K562 (cell line): ENCODE results near the gene DIS3L2. TPM values are rescaled to one million over a fixed set of nuclear protein-coding genes. Genes with fewer than 3 reads are reported as not detected.

ENCODE experiments used
- ATAC-seq: fragments of 200-7000 bp; cut with Tn5 transposase; 3 replicates; pipeline ENCODE4 v1.9.1; 2020; ENCODE audit warnings: moderate library complexity
- BruUV-seq: library from RNA; stranded (reverse); fragments of 400-500 nt; replicated peaks from 2 replicates; lab custom pipeline; 2021; lab: Mats Ljungman, UMichigan
- CTCF ChIA-PET: fragments of 300-600 bp; formaldehyde crosslinking; extraction: SDS; loops from one replicate; lab custom pipeline; 2021; ENCODE audit warnings: low intra/inter-chr PET ratio; lab: Yijun Ruan, JAX
- POLR2A ChIA-PET: fragments of 300-600, 350-650 bp; sonication (Branson Sonifier 250); formaldehyde crosslinking; extraction: SDS; loops from one replicate; lab custom pipeline; 2021; ENCODE audit warnings: antibody characterized with exemption, inconsistent platforms; lab: Yijun Ruan, JAX
- DNase-seq, 4 experiments: peaks; one replicate each; pipeline versions ENCODE4 v3.0.0 to v3.0.0-alpha.2; 2011 to 2018; ENCODE audit warnings: low spot score in 3 of 4, mixed read lengths in 3 of 4; ENCODE audit errors: extremely low read depth in 1 of 4
- FAIRE-seq: peaks from 2 replicates; lab custom pipeline; 2011; peaks lifted over from hg19 to GRCh38; lab: Jason Lieb, UNC
- H2AFZ ChIP-seq: 2 replicates; pipeline ENCODE4 v1.6.0; 2011; ENCODE audit warnings: low read depth, low read length, control low read depth, inconsistent platforms
- H3K27ac ChIP-seq: fragments of 200-600 bp; 3 replicates; pipeline ENCODE4 v1.8.0; 2011; ENCODE audit warnings: low read depth, mild to moderate bottlenecking, control low read depth, inconsistent platforms, low read length, moderate library complexity, mixed read lengths; ENCODE audit errors: extremely low read depth
- H3K27me3 ChIP-seq, 2 experiments: fragments of 300-600 bp in 1 of 2; 2 replicates in 1 of 2; 3 replicates in 1 of 2; pipeline versions ENCODE4 v1.6.0 to v1.8.0; 2011; ENCODE audit warnings: inconsistent platforms in 2 of 2, low read length in 2 of 2, mild to moderate bottlenecking in 1 of 2, mixed read lengths in 1 of 2, moderate library complexity in 1 of 2; ENCODE audit not compliant: control insufficient read depth in 2 of 2, insufficient read depth in 2 of 2
- H3K36me3 ChIP-seq: fragments of 300-600 bp; 3 replicates; pipeline ENCODE4 v1.8.0; 2011; ENCODE audit warnings: mild to moderate bottlenecking, low read length, inconsistent platforms; ENCODE audit not compliant: control insufficient read depth, insufficient read depth
- H3K4me1 ChIP-seq, 2 experiments: fragments of 200-600 bp in 1 of 2; replicated peaks in 1 of 2; 2 replicates in 1 of 2; 3 replicates in 1 of 2; pipeline versions ENCODE4 v1.5.1 to v1.8.0; 2011; ENCODE audit warnings: inconsistent platforms in 2 of 2, low read length in 2 of 2, mild to moderate bottlenecking in 1 of 2, mixed read lengths in 1 of 2, moderate library complexity in 1 of 2; ENCODE audit not compliant: control insufficient read depth in 2 of 2, insufficient read depth in 2 of 2
- H3K4me2 ChIP-seq: 2 replicates; pipeline ENCODE4 v1.6.1; 2011; ENCODE audit warnings: low read length, control low read depth, inconsistent platforms, mixed read lengths; ENCODE audit not compliant: insufficient read depth
- H3K4me3 ChIP-seq: fragments of 200-600 bp; sonication (generic), shearing (Covaris generic); 2 replicates; pipeline ENCODE4 v1.5.1; 2016; ENCODE audit warnings: control low read depth, inconsistent platforms
- H3K79me2 ChIP-seq: fragments of 200-600 bp; 3 replicates; pipeline ENCODE4 v1.8.0; 2011; ENCODE audit warnings: low read length, inconsistent platforms; ENCODE audit not compliant: control insufficient read depth, insufficient read depth
- H3K9ac ChIP-seq, 2 experiments: 2 replicates each; pipeline versions ENCODE4 v1.6.0 to v1.6.1; 2011; ENCODE audit warnings: low read depth in 2 of 2, low read length in 2 of 2, control low read depth in 1 of 2, inconsistent platforms in 1 of 2, mild to moderate bottlenecking in 1 of 2, mixed read lengths in 1 of 2; ENCODE audit not compliant: insufficient read depth in 1 of 2
- H3K9me1 ChIP-seq: one replicate; pipeline ENCODE4 v1.6.0; 2011; ENCODE audit warnings: inconsistent platforms, mild to moderate bottlenecking, low read length, moderate library complexity; ENCODE audit not compliant: control insufficient read depth, insufficient read depth
- H3K9me3 ChIP-seq: replicated peaks from 2 replicates; pipeline ENCODE4 v1.5.1; 2011; ENCODE audit warnings: low read depth, low read length, inconsistent platforms; ENCODE audit not compliant: control insufficient read depth, insufficient read depth
- H4K20me1 ChIP-seq: replicated peaks from 2 replicates; pipeline ENCODE4 v1.6.1; 2011; ENCODE audit warnings: low read length, inconsistent platforms, mixed read lengths; ENCODE audit not compliant: control insufficient read depth, insufficient read depth
- MITF ChIP-seq: IDR thresholded peaks from 2 replicates; pipeline ENCODE4 v1.6.1; 2014; ENCODE audit warnings: antibody characterized with exemption
- THAP12 ChIP-seq: fragments of 250-450 bp; sonication (Bioruptor Pico); IDR thresholded peaks from 2 replicates; pipeline ENCODE4 v1.9.0; 2021; ENCODE audit warnings: mild to moderate bottlenecking, inconsistent platforms
- WGBS: fragments of 100-300 bp; shearing (Covaris generic); methylation state at CpG from one replicate; pipeline ENCODE4 v1.1.6; 2016; ENCODE audit warnings: low coverage, mixed read lengths; ENCODE audit not compliant: insufficient coverage; ENCODE audit errors: missing lambda C conversion rate; 5-methylcytosine and 5-hydroxymethylcytosine counted together
- in situ Hi-C: fragments of 300-500 bp; cut with MboI; formaldehyde crosslinking; loops from 4 replicates; pipeline ENCODE4 v1.15.0; 2018; ENCODE audit warnings: inconsistent platforms, mixed read lengths
- intact Hi-C: fragments of 100-400 bp; cut with micrococcal nuclease; formaldehyde crosslinking; loops from 2 replicates; pipeline ENCODE4 v1.14.2; 2022
- polyA plus RNA-seq, 8 experiments: library from polyadenylated mRNA; depleted of rRNA in 4 of 8; stranded (reverse) in 5 of 8; unstranded in 3 of 8; fragments of >200 nt; fragmentation: Nextera tagmentation in 2 of 8; fragmentation: Illumina TruSeq in 1 of 8; extraction: Ambion mirVana in 2 of 8; extraction: Trizol in 1 of 8; gene quantifications; 2 replicates each; pipeline versions ENCODE4 v1.2.1 to v1.2.3, GENCODE V29; 2011 to 2014; ENCODE audit warnings: inconsistent platforms in 1 of 8, missing spikeins in 1 of 8
- total RNA-seq, 7 experiments: library from RNA; depleted of rRNA in 6 of 7; stranded (reverse); fragments of >200 nt in 6 of 7; fragmentation: Illumina TruSeq in 2 of 7; extraction: Trizol in 2 of 7; gene quantifications; 2 replicates each; pipeline versions ENCODE4 v1.2.1 to v1.2.3, GENCODE V29; 2011 to 2021; ENCODE audit warnings: low replicate concordance in 1 of 7

The DIS3L2 gene
- total and polyA plus RNA-seq, 9 of the 15 experiments (the other 6 are each of a cell fraction or from before 2014, with no cell fraction given) = 1.5 to 19.2 (median 11.2) TPM

- H3K4me3 ChIP-seq = no peak overlapping the region
- no peak for FAIRE-seq
These were observed 254.5 kb downstream of the DIS3L2 start for GRCh38 chr2:232216028-232216427.

More at GRCh38 chr2:232216028-232216427, 254.5 kb downstream of the DIS3L2 start:
- Histone ChIP-seq H3K27ac (no peak overlapping the region), H3K79me2 (no peaks in the 10 kb centered on the region), H3K4me2 (no peak overlapping the region), H4K20me1 (no peaks in the 10 kb centered on the region), H2AFZ (no peak overlapping the region), H3K9ac (no peak overlapping the region), H3K36me3 (no peaks in the 10 kb centered on the region), H3K4me1 (no peaks in the 10 kb centered on the region), H3K9me3 (no peaks in the 10 kb centered on the region), H3K9me1 (no peaks in the 10 kb centered on the region), H3K27me3 (no peaks in the 10 kb centered on the region)
- ATAC-seq = no peak
- ChIA-PET CTCF (no interaction called here), POLR2A (no interaction called here)
- TF ChIP-seq THAP12 (CRISPR knock-in tag) = no peak
- TF ChIP-seq MITF = no peak
- BruUV-seq = no TSS peak
- in situ Hi-C loops (no loop called here), intact Hi-C loops (no loop called here)
- 50% methylated on average over 2 of the region's 3 CpGs for WGBS
- DNase-seq = no peak
